HG02884 (cell line): ENCODE results near the gene TPMT.
A peak's percentile ranks its signal among the peaks of the same experiment; 100 is the strongest.
"Not testable (repeated sequence)": the region's sequence is repeated elsewhere in the genome, so short reads cannot be mapped to it uniquely, and the experiment has no call there.

Source experiments
- ATAC-seq: cut with Tn5 transposase; IDR thresholded peaks from one replicate; pipeline ENCODE4 v1.9.1; 2021; ENCODE audit warnings: mild to moderate bottlenecking, moderate library complexity; ENCODE audit not compliant: unreplicated experiment

Gene TPMT

DNA sequence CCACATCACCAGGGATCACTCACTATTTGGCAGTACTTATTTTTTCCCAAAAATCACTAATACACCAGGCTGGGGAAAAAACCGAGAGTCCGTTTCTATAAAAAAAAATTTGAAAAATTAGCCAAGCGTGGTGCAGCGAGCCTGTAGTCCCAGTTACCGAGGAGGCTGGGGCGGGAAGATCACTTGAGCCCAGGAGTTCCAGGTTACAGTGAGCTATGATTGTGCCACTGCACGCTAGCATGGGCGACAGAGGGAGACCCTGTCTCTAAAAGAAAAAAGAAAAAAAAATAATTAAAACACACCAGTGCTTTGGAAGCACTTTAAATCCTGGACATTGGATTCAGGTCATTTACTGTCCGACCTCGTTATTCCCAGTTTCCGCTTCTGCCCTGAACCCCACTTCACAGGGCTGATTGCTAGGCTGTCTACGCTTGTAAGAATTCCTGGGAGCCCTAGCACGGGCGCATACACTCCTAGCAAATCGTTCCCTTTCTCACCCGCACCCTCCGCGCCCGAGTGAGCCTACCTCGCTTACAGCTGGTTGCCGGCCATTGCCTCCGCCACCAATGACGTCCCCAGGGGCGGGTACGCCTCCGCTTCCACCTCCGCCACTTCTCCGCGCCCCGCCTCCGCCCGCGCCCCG, at the start of gene TPMT:
TPMT (minus strand) TSS at position 571 of the 643 bp plus-strand sequence. CDS start 5,950 bp downstream, outside the sequence.
- peak; percentile 39 for ATAC-seq

- no peak for ATAC-seq
Observed at GRCh38 chr6:18203786-18204185, 48.9 kb upstream of the TPMT start.

DNA sequence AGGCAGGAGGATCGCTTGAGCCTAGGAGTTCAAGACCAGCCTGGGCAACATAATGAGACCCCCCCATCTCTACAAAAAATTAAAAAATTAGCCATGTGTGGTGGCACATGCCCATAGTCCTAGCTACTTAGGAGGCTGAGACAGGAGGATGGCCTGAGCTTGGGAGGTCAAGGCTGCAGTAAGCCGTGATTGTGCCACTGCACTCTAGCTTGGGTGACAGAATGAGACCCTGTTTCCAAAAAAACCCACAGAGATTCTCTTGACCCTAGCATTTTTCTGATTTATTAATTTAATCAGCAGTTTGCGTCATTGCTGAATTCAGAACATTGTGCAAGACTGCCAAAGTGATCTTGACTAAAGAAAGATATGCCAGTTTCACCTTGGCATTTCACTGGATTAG, 37.1 kb upstream of the TPMT start:
- no peak for ATAC-seq

GRCh38 chr6:18189196-18189595, 34.3 kb upstream of the TPMT start:
- ATAC-seq = no peak

DNA sequence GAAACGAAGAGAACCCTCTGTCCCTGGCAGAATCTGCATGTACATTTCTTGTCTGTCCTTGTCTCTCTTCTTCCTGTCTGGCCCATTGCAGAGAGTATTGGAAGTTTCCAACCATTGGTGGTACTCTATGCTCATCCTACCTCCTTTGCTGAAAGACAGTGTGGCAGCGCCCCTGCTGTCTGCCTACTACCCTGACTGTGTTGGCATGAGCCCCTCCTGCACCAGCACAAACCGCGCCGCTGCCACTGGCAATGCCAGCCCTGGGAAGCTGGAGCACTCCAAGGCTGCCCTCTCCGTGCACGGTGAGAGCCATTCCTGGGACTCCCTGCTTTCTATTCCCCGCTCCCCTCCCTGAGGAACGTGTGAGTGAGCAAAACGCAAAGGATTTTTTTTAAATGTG, 32.8 kb upstream of the TPMT start:
- ATAC-seq = no peak

GRCh38 chr6:18186540-18187250, 31.8 kb upstream of the TPMT start:
- no peak for ATAC-seq

DNA sequence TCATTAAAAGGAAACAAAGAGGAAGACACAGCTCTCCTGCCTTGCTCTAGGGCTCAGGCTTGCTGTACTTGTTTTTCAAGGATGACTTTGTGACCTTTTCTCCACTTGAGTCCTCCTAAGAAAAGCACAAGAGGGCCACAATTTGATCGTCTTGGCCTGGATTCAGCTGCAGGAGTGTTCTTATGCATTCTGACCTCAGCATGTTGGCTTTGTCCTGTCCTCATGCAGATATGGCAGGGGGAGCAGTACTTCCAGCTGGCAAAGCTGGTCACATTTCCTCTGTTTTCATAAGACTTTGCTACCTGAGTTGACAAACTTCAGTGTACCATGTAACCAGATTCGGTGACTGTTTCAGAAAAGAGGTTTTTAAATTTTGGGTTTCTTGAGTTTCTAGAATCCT, 31.2 kb upstream of the TPMT start:
- ATAC-seq = no peak

- no peak for ATAC-seq
Observed at GRCh38 chr6:18185624-18186023, 30.7 kb upstream of the TPMT start.

GRCh38 chr6:18183766-18184165, 28.9 kb upstream of the TPMT start:
- no peak for ATAC-seq

GRCh38 chr6:18182568-18182967, 27.7 kb upstream of the TPMT start:
- no peak for ATAC-seq

GRCh38 chr6:18179770-18180356, 25.0 kb upstream of the TPMT start:
- no peak for ATAC-seq

GRCh38 chr6:18178960-18179615, 24.2 kb upstream of the TPMT start:
- ATAC-seq = no peak

DNA sequence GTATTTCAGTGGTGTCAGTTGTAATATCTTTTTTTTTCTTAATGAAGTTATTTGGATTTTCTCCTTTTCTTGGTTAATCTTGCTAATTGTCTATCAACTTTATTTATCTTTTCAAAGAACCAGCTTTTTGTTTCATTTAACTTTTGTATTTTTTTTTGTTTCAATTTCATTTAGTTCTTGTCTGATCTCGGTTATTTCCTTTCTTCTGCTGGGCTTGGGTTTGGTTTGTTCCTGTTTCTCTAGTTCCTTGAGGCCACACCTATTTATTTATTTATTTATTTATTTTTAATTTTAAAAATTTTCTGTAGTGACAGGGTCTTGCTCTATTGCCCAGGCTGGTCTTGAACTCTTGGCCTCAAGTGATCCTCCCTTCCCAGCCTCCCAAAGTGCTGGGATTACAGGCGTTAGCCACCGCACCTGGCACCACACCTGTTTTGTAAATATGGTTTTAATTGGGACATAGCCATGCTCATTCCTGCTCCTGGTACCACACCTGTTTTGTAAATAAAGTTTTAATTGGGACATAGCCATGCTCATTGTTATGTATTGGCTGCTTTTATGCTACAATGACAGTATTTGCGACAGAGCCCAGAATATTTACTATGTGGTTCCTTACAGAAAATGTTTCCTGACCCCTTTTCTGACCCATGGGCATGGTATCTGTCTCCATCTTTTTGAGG, 22.5 kb upstream of the TPMT start:
- ATAC-seq = no peak

GRCh38 chr6:18176198-18176597, 21.3 kb upstream of the TPMT start:
- ATAC-seq = not testable (repeated sequence)

DNA sequence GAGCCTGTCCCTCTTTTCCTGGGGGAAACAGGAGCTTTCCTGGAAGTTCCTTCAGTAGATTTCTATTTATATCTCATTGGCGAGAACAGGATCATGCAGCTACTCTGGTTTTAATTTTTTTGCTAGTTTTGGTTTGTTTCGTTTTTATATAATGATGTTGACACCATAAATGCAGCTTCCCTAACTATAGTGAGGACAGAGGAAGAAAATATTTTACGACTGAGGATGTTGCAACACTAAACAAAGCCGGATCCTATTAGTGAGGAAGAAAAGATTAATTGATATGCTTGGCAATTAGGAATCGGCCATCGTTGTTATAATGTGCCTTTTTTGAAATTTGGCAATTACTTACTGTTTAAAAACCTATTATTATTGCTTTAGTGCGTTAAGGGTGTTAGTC, 17.0 kb upstream of the TPMT start:
- ATAC-seq = no peak

- ATAC-seq = no peak
Observed at GRCh38 chr6:18168264-18168663, 13.4 kb upstream of the TPMT start.

DNA sequence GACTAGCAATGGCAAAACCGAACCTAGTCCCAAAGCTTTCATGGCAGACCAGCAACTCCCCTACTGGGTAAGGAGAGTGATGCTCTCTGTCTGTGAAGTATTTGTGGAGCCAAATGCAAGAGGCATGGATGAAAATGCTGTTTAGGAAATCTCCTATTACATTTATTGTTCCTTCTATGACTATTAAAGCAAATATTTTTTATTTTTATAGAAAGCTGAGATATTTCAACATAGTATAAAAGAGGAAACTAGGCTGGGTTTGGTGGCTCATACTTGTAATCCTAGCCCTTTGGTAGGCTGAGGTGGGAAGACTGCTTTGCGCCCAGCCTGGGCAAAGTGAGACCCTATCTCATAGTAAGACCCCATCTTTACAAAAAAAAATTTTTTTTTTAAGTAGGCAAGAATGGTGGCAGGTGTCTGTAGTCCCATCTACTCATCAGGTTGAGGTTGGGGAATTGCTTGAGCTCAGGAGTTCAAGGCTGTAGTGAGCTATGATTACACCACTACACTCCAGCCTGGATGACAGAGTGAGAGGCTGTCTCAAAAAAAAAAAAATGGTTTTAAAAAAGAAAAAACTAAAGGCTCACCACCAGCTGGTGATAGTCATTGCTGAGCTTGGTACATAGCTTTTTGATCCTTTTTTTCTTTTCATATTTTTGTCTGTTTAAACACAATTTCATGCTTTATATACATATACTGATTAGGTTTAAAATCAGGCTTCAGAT, 11.6 kb upstream of the TPMT start:
- no peak for ATAC-seq

DNA sequence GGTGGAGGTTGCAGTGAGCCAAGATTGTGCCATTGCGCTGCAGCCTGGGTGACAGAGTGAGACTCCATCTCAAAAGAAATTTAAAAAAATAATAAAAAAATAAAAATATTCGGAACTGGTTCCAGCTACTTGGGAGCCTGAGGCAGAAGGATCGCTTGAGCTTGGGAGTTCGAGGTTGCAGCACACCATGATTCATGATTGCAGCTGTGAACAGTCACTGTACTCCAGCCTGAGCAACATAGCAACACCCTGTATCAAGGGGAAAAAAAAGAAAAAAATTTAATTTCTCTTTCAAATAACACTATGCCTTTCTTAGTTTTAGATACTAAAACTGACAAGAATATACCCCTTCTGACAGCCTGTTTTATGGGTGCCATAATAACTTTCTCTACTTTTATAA, 10.9 kb upstream of the TPMT start:
- no peak for ATAC-seq

- no peak for ATAC-seq
Observed at GRCh38 chr6:18162401-18162800, 7.5 kb upstream of the TPMT start.

DNA sequence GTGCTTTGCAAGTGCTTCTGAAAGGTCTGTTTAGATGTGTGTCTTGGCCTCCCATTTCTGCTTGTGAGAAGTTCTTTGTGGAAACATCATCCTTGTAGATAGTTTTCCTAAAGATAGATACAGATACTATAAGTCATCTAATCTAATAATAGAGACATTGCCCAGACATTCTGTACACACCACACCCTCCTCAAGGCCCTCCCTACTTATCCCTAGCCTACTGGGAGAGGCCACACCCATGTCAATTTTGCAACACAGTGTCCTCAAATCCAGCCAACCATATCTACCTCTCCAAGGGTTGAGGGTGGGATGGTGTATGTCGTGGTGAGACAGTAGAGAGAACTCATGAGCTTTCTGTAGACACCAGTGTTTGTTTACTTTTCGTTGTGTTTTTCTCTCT, 6.6 kb upstream of the TPMT start:
- no peak for ATAC-seq

- no peak for ATAC-seq
Observed at GRCh38 chr6:18160911-18161310, 6.0 kb upstream of the TPMT start.
